ENCODE results near the gene GNL1. TPM values are rescaled to one million over a fixed set of nuclear protein-coding genes. Genes with fewer than 3 reads are reported as not detected.
A peak's percentile ranks its signal among the peaks of the same experiment; 100 is the strongest.

The GNL1 gene
- total and polyA plus RNA-seq, 9 of the 15 experiments (the other 6 are each of a cell fraction or from before 2014, with no cell fraction given): 0.73 to 112 (median 58.0) TPM

GRCh38 chr6:30515944-30516753 is 40.1 kb downstream of the GNL1 start (continued):
- TF ChIP-seq CHD2 (IDR thresholded peaks at IDR 0.05; ENCODE audit: low read depth, low read length): peak; percentile 9; the same call in 1 of the 2 replicates
- peak in 1 of 2 experiments; percentile 84; a peak in 2 of 4 replicates for TF ChIP-seq ZNF639 (CRISPR knock-in tag; conservative IDR thresholded peaks at IDR 0.05 in 1 of 2, IDR thresholded peaks at IDR 0.05 in 1 of 2)
- peak; percentile 90 for TF ChIP-seq SUPT5H (IDR thresholded peaks at IDR 0.05)
- peak in 1 of 3 experiments; percentile 86; a peak in 2 of 6 replicates for TF ChIP-seq ZBTB11 (CRISPR knock-in tag; IDR thresholded peaks at IDR 0.05)
- TF ChIP-seq RERE (CRISPR knock-in tag; IDR thresholded peaks at IDR 0.05; ENCODE audit: borderline replicate concordance): no peak
- peak; percentile 89 for TF ChIP-seq GABPA (tag; conservative IDR thresholded peaks at IDR 0.05; ENCODE audit: low read depth)
- no peak; the same call in none of the 2 replicates for TF ChIP-seq SMARCC2 (IDR thresholded peaks at IDR 0.05; ENCODE audit: low read depth)
- TF ChIP-seq ETV5 (CRISPR knock-in tag; IDR thresholded peaks at IDR 0.05; ENCODE audit: low read depth): peak; percentile 97
- TF ChIP-seq E2F4 (CRISPR knock-in tag; IDR thresholded peaks at IDR 0.05; ENCODE audit: low read depth): no peak
- TF ChIP-seq ETS2 (tag; IDR thresholded peaks at IDR 0.05; ENCODE audit: borderline replicate concordance, poor library complexity, severe bottlenecking): no peak
- peak; percentile 79 for TF ChIP-seq EP400 (IDR thresholded peaks at IDR 0.05)
- no peak for TF ChIP-seq EZH2 (IDR thresholded peaks at IDR 0.05; ENCODE audit: borderline replicate concordance, low read depth, low read length)

Measured in K562 (cell line).